ENCODE results near the gene SLC41A3. TPM values are rescaled to one million over a fixed set of nuclear protein-coding genes. Genes with fewer than 3 reads are reported as not detected.
A peak's percentile ranks its signal among the peaks of the same experiment; 100 is the strongest.

The SLC41A3 gene
- total and polyA plus RNA-seq, 2 of the 8 experiments (the other 6 are each of a cell fraction or from before 2014, with no cell fraction given) = 30.2 to 56.4 TPM

DNA sequence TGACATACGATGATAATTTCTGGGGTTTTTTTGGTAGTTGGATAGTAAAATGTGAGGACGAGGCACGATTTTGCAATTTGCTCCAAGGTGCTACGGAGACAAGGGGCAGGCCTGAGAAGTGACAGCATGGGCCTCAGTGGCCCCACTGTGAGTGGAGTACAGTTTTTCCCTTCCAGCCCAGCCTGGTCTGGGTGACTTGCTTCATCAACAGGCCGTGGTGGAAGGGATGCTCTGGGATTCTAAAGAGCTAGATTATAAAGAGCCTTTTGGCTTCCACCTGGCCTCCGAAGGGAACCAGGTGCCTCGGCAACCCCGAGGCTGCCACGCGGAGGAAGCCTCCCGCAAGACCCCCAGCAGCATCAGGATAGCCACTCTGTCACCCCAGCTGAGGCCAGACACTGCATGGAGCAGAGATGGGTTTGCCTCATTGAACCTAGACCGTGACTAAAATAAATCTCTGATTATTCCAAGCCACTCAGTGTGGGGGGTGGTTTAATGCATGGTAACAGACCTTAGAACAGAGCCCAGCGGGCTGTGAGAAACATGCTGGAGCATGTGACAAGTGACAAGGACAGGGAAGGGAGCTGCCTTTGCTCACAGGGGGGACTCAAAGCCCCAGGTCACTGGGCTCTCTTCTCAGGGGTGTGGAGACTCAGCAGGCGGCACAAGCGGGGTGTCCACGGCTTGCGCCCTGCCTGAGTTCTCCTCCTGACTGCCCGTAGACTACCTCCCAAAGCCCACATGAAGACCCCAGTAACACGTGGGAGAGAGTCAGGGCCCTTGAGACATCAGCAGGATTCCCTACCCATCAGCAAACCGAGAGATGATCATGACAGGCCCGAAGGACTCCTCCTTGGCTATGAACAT lies 22.6 kb upstream of the SLC41A3 start:
- Histone ChIP-seq H3K9ac (replicated peaks in 1 of 4; ENCODE audit: extremely low read depth in 1 of 4, low read depth in 3 of 4, low read length in 3 of 4) (no peak overlapping the region), H2BK15ac (ENCODE audit: low read length) (no peak overlapping the region), H3K9me3 (ENCODE audit: insufficient read depth in 2 of 2, low read depth in 1 of 2, low read length in 1 of 2) (no peaks in the 10 kb centered on the region), H3K14ac (ENCODE audit: insufficient read length) (no peak overlapping the region), H2BK5ac (ENCODE audit: low read depth, low read length) (no peak overlapping the region), H4K91ac (replicated peaks; ENCODE audit: insufficient read length, low read length) (no peak overlapping the region), H3K4ac (replicated peaks; ENCODE audit: insufficient read length, low read depth, low read length) (no peak overlapping the region), H3K56ac (replicated peaks; ENCODE audit: insufficient read length, low read depth, low read length) (no peak overlapping the region), H4K20me1 (replicated peaks in 1 of 2; ENCODE audit: control insufficient read depth in 1 of 2, insufficient read depth in 2 of 2, low read length in 2 of 2) (no peaks in the 10 kb centered on the region), H2BK120ac (replicated peaks; ENCODE audit: low read depth, low read length) (no peak overlapping the region), H2AFZ (ENCODE audit: low read length) (no peak overlapping the region), H2AK5ac (ENCODE audit: low read depth, low read length) (no peak overlapping the region), H3K79me2 (ENCODE audit: control insufficient read depth in 1 of 2, insufficient read depth in 2 of 2, low read length in 2 of 2) (no peaks in the 10 kb centered on the region), H3K4me2 (ENCODE audit: insufficient read depth in 1 of 2, low read depth in 2 of 2, low read length in 2 of 2) (no peak overlapping the region), H3K4me3 (ENCODE audit: extremely low read depth in 1 of 4, insufficient read depth in 2 of 4, low read depth in 3 of 4, low read length in 4 of 4) (no peak overlapping the region), H4K8ac (ENCODE audit: extremely low read depth, insufficient read depth, low read length) (no peak overlapping the region; the same call in 1 of the 2 replicates), H3K27ac (ENCODE audit: low read depth, low read length) (no peak overlapping the region), H3K18ac (ENCODE audit: extremely low read depth, low read length) (no peak overlapping the region), H3K23ac (ENCODE audit: insufficient read length) (no peak overlapping the region), H2BK20ac (ENCODE audit: low read length) (no peak overlapping the region), H3K36me3 (ENCODE audit: control insufficient read depth in 2 of 4, insufficient read depth in 4 of 4, low read length in 3 of 4) (no peaks in the 10 kb centered on the region), H4K5ac (ENCODE audit: insufficient read length, low read depth, low read length) (no peak overlapping the region), H3K27me3 (replicated peaks in 1 of 4; ENCODE audit: control insufficient read depth in 3 of 4, extremely low read depth in 1 of 4, insufficient read depth in 3 of 4, low read length in 3 of 4) (0 out of 7 replicates have a peak, but pooled peaks cover 0 to 2% (median 0%) of the 10 kb centered on the region in 4 experiments), H2BK12ac (ENCODE audit: low read depth, low read length) (no peak overlapping the region), H3K23me2 (ENCODE audit: low read depth, low read length) (no peaks in the 10 kb centered on the region), H3K4me1 (replicated peaks in 1 of 4; ENCODE audit: control insufficient read depth in 3 of 4, insufficient read depth in 4 of 4, low read length in 3 of 4) (no peaks in the 10 kb centered on the region; a peak in 1 of 7 replicates), H3K79me1 (ENCODE audit: low read depth, low read length) (no peaks in the 10 kb centered on the region)
- ChIA-PET CTCF (ENCODE audit: partially characterized antibody) (interaction anchor here (0.6 to 1.3 kb wide), 2 partner anchors 13 to 423 kb away, joined by 3 read pairs; no protein-coding TSS in a partner anchor), POLR2A (ENCODE audit: partially characterized antibody) (interaction anchor here (1.1 kb wide), 1 partner anchor 15 kb away, joined by 3 read pairs; no protein-coding TSS in a partner anchor)
- FAIRE-seq = no peak
- 90% methylated on average over 21 of the region's 21 CpGs; no CpG with 5 or more reads in 1 of the 2 experiments for WGBS, 2 experiments (ENCODE audit: extremely low coverage in 1 of 2, insufficient coverage in 1 of 2, insufficient read length in 1 of 2, insufficient replicate concordance in 2 of 2, low coverage in 1 of 2, low lambda C conversion rate in 2 of 2, missing lambda C conversion rate in 1 of 2)
- peak in 1 of 2 experiments; percentile 35 for DNase-seq (ENCODE audit: low read depth in 1 of 2, low spot score in 2 of 2)
- TF ChIP-seq CTBP2 (IDR thresholded peaks at IDR 0.05; ENCODE audit: borderline replicate concordance, insufficient read depth, insufficient read length, low read length) (no peak), JUN (IDR thresholded peaks at IDR 0.05; ENCODE audit: low read depth, low read length) (no peak), RAD21 (IDR thresholded peaks at IDR 0.05 in 1 of 2, conservative IDR thresholded peaks at IDR 0.05 in 1 of 2; ENCODE audit: low read depth in 2 of 2, low read length in 2 of 2) (no peak), FOSL1 (IDR thresholded peaks at IDR 0.05; ENCODE audit: insufficient read depth, low read depth, low read length) (no peak), E2F6 (IDR thresholded peaks at IDR 0.05) (no peak), USF2 (IDR thresholded peaks at IDR 0.05; ENCODE audit: low read length) (no peak), RFX5 (IDR thresholded peaks at IDR 0.05; ENCODE audit: borderline replicate concordance, low read depth, low read length) (no peak), CHD1 (IDR thresholded peaks at IDR 0.05; ENCODE audit: low read depth, low read length) (no peak)
